RKO (cell line): ENCODE results near the gene ST6GALNAC5.

Experiments used
- DNase-seq: peaks from one replicate; pipeline ENCODE4 v3.0.0-alpha.2; 2016; ENCODE audit warnings: low spot score

The ST6GALNAC5 gene

GRCh38 chr1:77048615-77049005, 181.3 kb downstream of the ST6GALNAC5 start:
- DNase-seq: no peak

- DNase-seq: no peak
Observed at GRCh38 chr1:77051425-77051824, 184.1 kb downstream of the ST6GALNAC5 start.

GRCh38 chr1:77056525-77056924, 189.2 kb downstream of the ST6GALNAC5 start:
- DNase-seq: no peak

- DNase-seq: no peak
Observed at GRCh38 chr1:77057994-77058585, 190.8 kb downstream of the ST6GALNAC5 start.

GRCh38 chr1:77060000-77060399, 192.7 kb downstream of the ST6GALNAC5 start:
- DNase-seq: no peak

GRCh38 chr1:77061162-77061561, 193.9 kb downstream of the ST6GALNAC5 start:
- DNase-seq: no peak

- peak; percentile 4 for DNase-seq
Observed at GRCh38 chr1:77063118-77063517, 195.8 kb downstream of the ST6GALNAC5 start.

- no peak for DNase-seq
Observed at GRCh38 chr1:77064246-77064645, 197.0 kb downstream of the ST6GALNAC5 start.

- no peak for DNase-seq
Observed at GRCh38 chr1:77065693-77066342, 198.5 kb downstream of the ST6GALNAC5 start.

- DNase-seq: no peak
Observed at GRCh38 chr1:77068013-77068412, 200.7 kb downstream of the ST6GALNAC5 start.

- DNase-seq: no peak
Observed at GRCh38 chr1:77076759-77077158, 209.5 kb downstream of the ST6GALNAC5 start.

- DNase-seq: no peak
Observed at GRCh38 chr1:77081834-77082233, 214.6 kb downstream of the ST6GALNAC5 start.

- no peak for DNase-seq
Observed at GRCh38 chr1:77084457-77084856, 217.2 kb downstream of the ST6GALNAC5 start.

GRCh38 chr1:77085109-77085508, 217.8 kb downstream of the ST6GALNAC5 start:
- no peak for DNase-seq

GRCh38 chr1:77089756-77090155, 222.5 kb downstream of the ST6GALNAC5 start:
- no peak for DNase-seq

GRCh38 chr1:77095236-77095635, 228.0 kb downstream of the ST6GALNAC5 start:
- DNase-seq: no peak

- no peak for DNase-seq
Observed at GRCh38 chr1:77096496-77097255, 229.4 kb downstream of the ST6GALNAC5 start.

GRCh38 chr1:77100875-77101274, 233.6 kb downstream of the ST6GALNAC5 start:
- DNase-seq: no peak

GRCh38 chr1:77103486-77103885, 236.2 kb downstream of the ST6GALNAC5 start:
- no peak for DNase-seq

GRCh38 chr1:77104672-77105071, 237.4 kb downstream of the ST6GALNAC5 start:
- no peak for DNase-seq
